ENCODE measurements around the gene EYS.

The EYS gene

GRCh38 chr6:65072500-65072899 lies 634.5 kb downstream of the EYS start:
- Histone ChIP-seq H3K36me3 (ENCODE audit: control insufficient read depth, low read length) (no peaks in the 10 kb centered on the region), H3K4me3 (ENCODE audit: low read length) (no peak overlapping the region), H3F3A (ENCODE audit: control insufficient read depth, insufficient read depth) (no peaks in the 10 kb centered on the region), H3K27ac (ENCODE audit: low read depth, low read length) (no peak overlapping the region), H4K20me1 (ENCODE audit: control insufficient read depth, insufficient read depth, low read depth, low read length) (no peaks in the 10 kb centered on the region), H3K79me2 (ENCODE audit: control insufficient read depth, low read length) (no peaks in the 10 kb centered on the region), H3K9me3 (ENCODE audit: control insufficient read depth, insufficient read depth, low read length) (no peaks in the 10 kb centered on the region), H3K9me2 (replicated peaks; ENCODE audit: control insufficient read depth, low read length) (no peaks in the 10 kb centered on the region), H3K4me2 (ENCODE audit: low read length) (no peak overlapping the region), H3K4me1 (ENCODE audit: control insufficient read depth, low read length) (no peaks in the 10 kb centered on the region), H3K27me3 (ENCODE audit: control insufficient read depth, low read length) (no peaks in the 10 kb centered on the region)
- TF ChIP-seq CTCF (IDR thresholded peaks at IDR 0.05; ENCODE audit: low read depth, low read length, poor library complexity, severe bottlenecking) (no peak), EZH2phosphoT487 (IDR thresholded peaks at IDR 0.05; ENCODE audit: borderline replicate concordance, low read length) (no peak)

- Histone ChIP-seq H3K9me3 (ENCODE audit: control insufficient read depth, insufficient read depth, low read length) (no peaks in the 10 kb centered on the region), H3K36me3 (ENCODE audit: control insufficient read depth, low read length) (no peaks in the 10 kb centered on the region), H3K27ac (ENCODE audit: low read depth, low read length) (no peak overlapping the region), H3K79me2 (ENCODE audit: control insufficient read depth, low read length) (no peaks in the 10 kb centered on the region), H3K27me3 (ENCODE audit: control insufficient read depth, low read length) (no peaks in the 10 kb centered on the region), H3K4me2 (ENCODE audit: low read length) (no peak overlapping the region), H3F3A (ENCODE audit: control insufficient read depth, insufficient read depth) (no peaks in the 10 kb centered on the region), H3K4me3 (ENCODE audit: low read length) (no peak overlapping the region), H3K4me1 (ENCODE audit: control insufficient read depth, low read length) (no peaks in the 10 kb centered on the region), H4K20me1 (ENCODE audit: control insufficient read depth, insufficient read depth, low read depth, low read length) (no peaks in the 10 kb centered on the region), H3K9me2 (replicated peaks; ENCODE audit: control insufficient read depth, low read length) (no peaks in the 10 kb centered on the region)
- TF ChIP-seq EZH2phosphoT487 (IDR thresholded peaks at IDR 0.05; ENCODE audit: borderline replicate concordance, low read length) (no peak), CTCF (IDR thresholded peaks at IDR 0.05; ENCODE audit: low read depth, low read length, poor library complexity, severe bottlenecking) (no peak)
These were observed 635.5 kb downstream of the EYS start for GRCh38 chr6:65071480-65071879.

GRCh38 chr6:65064844-65065243 lies 642.2 kb downstream of the EYS start:
- TF ChIP-seq CTCF (IDR thresholded peaks at IDR 0.05; ENCODE audit: low read depth, low read length, poor library complexity, severe bottlenecking) (no peak), EZH2phosphoT487 (IDR thresholded peaks at IDR 0.05; ENCODE audit: borderline replicate concordance, low read length) (no peak)
- no peaks in the 10 kb centered on the region for H3K9me3 ChIP-seq (ENCODE audit: control insufficient read depth, insufficient read depth, low read length)
- H3K4me2 ChIP-seq (ENCODE audit: low read length): no peak overlapping the region
- H3K4me1 ChIP-seq (ENCODE audit: control insufficient read depth, low read length): no peaks in the 10 kb centered on the region
- H3F3A ChIP-seq (ENCODE audit: control insufficient read depth, insufficient read depth): no peaks in the 10 kb centered on the region
- no peaks in the 10 kb centered on the region for H4K20me1 ChIP-seq (ENCODE audit: control insufficient read depth, insufficient read depth, low read depth, low read length)
- no peaks in the 10 kb centered on the region for H3K79me2 ChIP-seq (ENCODE audit: control insufficient read depth, low read length)
- no peak overlapping the region for H3K27ac ChIP-seq (ENCODE audit: low read depth, low read length)
- no peaks in the 10 kb centered on the region for H3K27me3 ChIP-seq (ENCODE audit: control insufficient read depth, low read length)
- no peaks in the 10 kb centered on the region for H3K36me3 ChIP-seq (ENCODE audit: control insufficient read depth, low read length)
- H3K4me3 ChIP-seq (ENCODE audit: low read length): no peak overlapping the region
- no peaks in the 10 kb centered on the region for H3K9me2 ChIP-seq (replicated peaks; ENCODE audit: control insufficient read depth, low read length)

- no peak overlapping the region for H3K4me3 ChIP-seq (ENCODE audit: low read length)
- H3K4me1 ChIP-seq (ENCODE audit: control insufficient read depth, low read length): no peaks in the 10 kb centered on the region
- no peaks in the 10 kb centered on the region for H3K27me3 ChIP-seq (ENCODE audit: control insufficient read depth, low read length)
- H4K20me1 ChIP-seq (ENCODE audit: control insufficient read depth, insufficient read depth, low read depth, low read length): no peaks in the 10 kb centered on the region
- H3K4me2 ChIP-seq (ENCODE audit: low read length): no peak overlapping the region
- no peak overlapping the region for H3K27ac ChIP-seq (ENCODE audit: low read depth, low read length)
- no peaks in the 10 kb centered on the region for H3F3A ChIP-seq (ENCODE audit: control insufficient read depth, insufficient read depth)
- no peaks in the 10 kb centered on the region for H3K9me2 ChIP-seq (replicated peaks; ENCODE audit: control insufficient read depth, low read length)
- no peaks in the 10 kb centered on the region for H3K36me3 ChIP-seq (ENCODE audit: control insufficient read depth, low read length)
- no peak for TF ChIP-seq EZH2phosphoT487 (IDR thresholded peaks at IDR 0.05; ENCODE audit: borderline replicate concordance, low read length)
- no peak for TF ChIP-seq CTCF (IDR thresholded peaks at IDR 0.05; ENCODE audit: low read depth, low read length, poor library complexity, severe bottlenecking)
- no peaks in the 10 kb centered on the region for H3K79me2 ChIP-seq (ENCODE audit: control insufficient read depth, low read length)
- H3K9me3 ChIP-seq (ENCODE audit: control insufficient read depth, insufficient read depth, low read length): no peaks in the 10 kb centered on the region
These were observed 647.5 kb downstream of the EYS start for GRCh38 chr6:65059568-65059967.
